H1 (cell line): ENCODE measurements around the gene SLC35E1. TPM values are rescaled to one million over a fixed set of nuclear protein-coding genes. Genes with fewer than 3 reads are reported as not detected.
A peak's percentile ranks its signal among the peaks of the same experiment; 100 is the strongest.

Experiments used
- CTCF ChIA-PET: fragments of 300-600 bp; sonication (Branson Sonifier 250); formaldehyde crosslinking; loops from one replicate; lab custom pipeline; 2021; ENCODE audit not compliant: partially characterized antibody; lab: Charles Lee
- POLR2A ChIA-PET: fragments of 300-600 bp; sonication (Branson Sonifier 250); formaldehyde crosslinking; loops from one replicate; lab custom pipeline; 2021; ENCODE audit warnings: inconsistent platforms; ENCODE audit not compliant: partially characterized antibody; lab: Charles Lee
- DNase-seq, 2 experiments: peaks; one replicate each; pipeline versions ENCODE4 v3.0.0 to v3.0.0-alpha.2; 2010 to 2022; ENCODE audit warnings: low spot score in 2 of 2, low read depth in 1 of 2, mixed read lengths in 1 of 2
- FAIRE-seq: peaks from 2 replicates; lab custom pipeline; 2011; peaks lifted over from hg19 to GRCh38; lab: Jason Lieb, UNC
- H2AFZ ChIP-seq: 2 replicates; pipeline ENCODE4 v1.8.1; 2012; ENCODE audit warnings: low read length, inconsistent platforms
- H2AK5ac ChIP-seq: 2 replicates; pipeline ENCODE4 v1.6.1; 2013; ENCODE audit warnings: low read depth, low read length
- H2BK120ac ChIP-seq: replicated peaks from 2 replicates; pipeline ENCODE3; 2013; ENCODE audit warnings: low read depth, low read length, inconsistent platforms
- H2BK12ac ChIP-seq: 2 replicates; pipeline ENCODE4 v1.6.1; 2013; ENCODE audit warnings: low read depth, low read length
- H2BK15ac ChIP-seq: 2 replicates; pipeline ENCODE4 v1.6.1; 2013; ENCODE audit warnings: low read length
- H2BK20ac ChIP-seq: 2 replicates; pipeline ENCODE4 v1.6.1; 2013; ENCODE audit warnings: low read length
- H2BK5ac ChIP-seq: 2 replicates; pipeline ENCODE4 v1.6.1; 2013; ENCODE audit warnings: low read depth, low read length
- H3K14ac ChIP-seq: 2 replicates; pipeline ENCODE4 v1.6.1; 2013; ENCODE audit warnings: inconsistent platforms; ENCODE audit not compliant: insufficient read length
- H3K18ac ChIP-seq: 2 replicates; pipeline ENCODE4 v1.6.1; 2013; ENCODE audit warnings: low read length; ENCODE audit errors: extremely low read depth
- H3K23ac ChIP-seq: 2 replicates; pipeline ENCODE4 v1.6.1; 2013; ENCODE audit warnings: inconsistent platforms; ENCODE audit not compliant: insufficient read length
- H3K23me2 ChIP-seq: 2 replicates; pipeline ENCODE4 v1.6.1; 2013; ENCODE audit warnings: low read depth, low read length
- H3K27ac ChIP-seq: 2 replicates; pipeline ENCODE4 v1.6.1; 2011; ENCODE audit warnings: low read depth, low read length, inconsistent platforms
- H3K27me3 ChIP-seq, 4 experiments: replicated peaks in 1 of 4; 1 replicate in 1 of 4; 2 replicates in 3 of 4; pipeline versions ENCODE4 v1.6.1 to v1.8.1; 2011 to 2013; ENCODE audit warnings: low read length in 3 of 4, mild to moderate bottlenecking in 3 of 4, inconsistent platforms in 2 of 4, mixed read lengths in 2 of 4, moderate library complexity in 1 of 4; ENCODE audit not compliant: control insufficient read depth in 3 of 4, insufficient read depth in 3 of 4; ENCODE audit errors: extremely low read depth in 1 of 4
- H3K36me3 ChIP-seq, 4 experiments: 2 replicates each; pipeline versions ENCODE4 v1.6.1 to v1.8.1; 2011 to 2013; ENCODE audit warnings: mild to moderate bottlenecking in 4 of 4, low read length in 3 of 4, moderate library complexity in 2 of 4, control low read depth in 1 of 4, inconsistent platforms in 1 of 4; ENCODE audit not compliant: insufficient read depth in 4 of 4, control insufficient read depth in 2 of 4
- H3K4ac ChIP-seq: replicated peaks from 2 replicates; pipeline ENCODE3; 2013; ENCODE audit warnings: low read length, low read depth, mixed read lengths, inconsistent platforms; ENCODE audit not compliant: insufficient read length
- H3K4me1 ChIP-seq, 4 experiments: replicated peaks in 1 of 4; 1 replicate in 1 of 4; 2 replicates in 3 of 4; pipeline versions ENCODE4 v1.6.1 to v1.8.1; 2011 to 2013; ENCODE audit warnings: low read length in 3 of 4, inconsistent platforms in 2 of 4, mixed read lengths in 1 of 4; ENCODE audit not compliant: insufficient read depth in 4 of 4, control insufficient read depth in 3 of 4
- H3K4me2 ChIP-seq, 2 experiments: 2 replicates each; pipeline versions ENCODE4 v1.6.1 to v1.8.1; 2011 to 2013; ENCODE audit warnings: low read depth in 2 of 2, low read length in 2 of 2, control low read depth in 1 of 2, inconsistent platforms in 1 of 2, mild to moderate bottlenecking in 1 of 2; ENCODE audit not compliant: insufficient read depth in 1 of 2
- H3K4me3 ChIP-seq, 4 experiments: fragments of 200-600, 300-600 bp in 1 of 4; sonication (generic), shearing (Covaris generic), sonication (Bioruptor Twin) in 1 of 4; 2 replicates each; pipeline versions ENCODE4 v1.5.1 to v1.8.1; 2011 to 2016; ENCODE audit warnings: low read length in 4 of 4, low read depth in 3 of 4, control low read depth in 2 of 4, inconsistent platforms in 2 of 4, mild to moderate bottlenecking in 2 of 4, mixed read lengths in 1 of 4, moderate library complexity in 1 of 4; ENCODE audit not compliant: insufficient read depth in 2 of 4; ENCODE audit errors: extremely low read depth in 1 of 4
- H3K56ac ChIP-seq: replicated peaks from 2 replicates; pipeline ENCODE3; 2013; ENCODE audit warnings: low read depth, mild to moderate bottlenecking, mixed read lengths, low read length, inconsistent platforms; ENCODE audit not compliant: insufficient read length
- H3K79me1 ChIP-seq: 2 replicates; pipeline ENCODE4 v1.6.1; 2013; ENCODE audit warnings: low read depth, low read length, control low read depth
- H3K79me2 ChIP-seq, 2 experiments: 2 replicates each; pipeline versions ENCODE4 v1.6.1 to v1.8.1; 2012 to 2013; ENCODE audit warnings: low read length in 2 of 2, mild to moderate bottlenecking in 2 of 2, inconsistent platforms in 1 of 2; ENCODE audit not compliant: insufficient read depth in 2 of 2, control insufficient read depth in 1 of 2
- H3K9ac ChIP-seq, 4 experiments: replicated peaks in 1 of 4; 1 replicate in 1 of 4; 2 replicates in 3 of 4; pipeline versions ENCODE4 v1.6.1 to v1.8.1; 2011 to 2013; ENCODE audit warnings: low read depth in 3 of 4, low read length in 3 of 4, control low read depth in 2 of 4, mild to moderate bottlenecking in 2 of 4, moderate library complexity in 2 of 4, inconsistent platforms in 1 of 4; ENCODE audit errors: extremely low read depth in 1 of 4
- H3K9me3 ChIP-seq, 2 experiments: 2 replicates each; pipeline versions ENCODE4 v1.6.1 to v1.8.1; 2012 to 2013; ENCODE audit warnings: mild to moderate bottlenecking in 2 of 2, moderate library complexity in 2 of 2, control low read depth in 1 of 2, inconsistent platforms in 1 of 2, low read depth in 1 of 2, low read length in 1 of 2, mixed read lengths in 1 of 2; ENCODE audit not compliant: insufficient read depth in 2 of 2
- H4K20me1 ChIP-seq, 2 experiments: replicated peaks in 1 of 2; 2 replicates each; pipeline versions ENCODE3 to v1.8.1; 2011 to 2013; ENCODE audit warnings: inconsistent platforms in 2 of 2, low read length in 2 of 2, mild to moderate bottlenecking in 1 of 2; ENCODE audit not compliant: insufficient read depth in 2 of 2, control insufficient read depth in 1 of 2
- H4K5ac ChIP-seq: 2 replicates; pipeline ENCODE4 v1.6.1; 2013; ENCODE audit warnings: low read length, low read depth, mixed read lengths, inconsistent platforms; ENCODE audit not compliant: insufficient read length
- H4K8ac ChIP-seq: 2 replicates; pipeline ENCODE4 v1.8.0; 2013; ENCODE audit warnings: mild to moderate bottlenecking, moderate library complexity, low read length, inconsistent platforms; ENCODE audit not compliant: insufficient read depth; ENCODE audit errors: extremely low read depth
- H4K91ac ChIP-seq: replicated peaks from 2 replicates; pipeline ENCODE3; 2013; ENCODE audit warnings: low read length, mixed read lengths, inconsistent platforms; ENCODE audit not compliant: insufficient read length
- ASH2L ChIP-seq: fragments of 200-600, 300-600 bp; sonication (generic); IDR thresholded peaks from one replicate; pipeline ENCODE4 v1.7.1; 2017; ENCODE audit warnings: low read length
- CHD2 ChIP-seq: IDR thresholded peaks from 2 replicates; pipeline ENCODE4 v1.6.1; 2012; ENCODE audit warnings: low read length, improper control_type of control experiment
- EP300 ChIP-seq, 2 experiments: IDR thresholded peaks; 1 replicate in 1 of 2; 2 replicates in 1 of 2; pipeline ENCODE4 v1.6.1; 2011 to 2012; ENCODE audit warnings: low read depth in 2 of 2, low read length in 2 of 2, mild to moderate bottlenecking in 2 of 2, borderline replicate concordance in 1 of 2, inconsistent platforms in 1 of 2, moderate library complexity in 1 of 2
- NANOG ChIP-seq: IDR thresholded peaks from 2 replicates; pipeline ENCODE4 v1.6.1; 2011; ENCODE audit warnings: low read length, low read depth, mild to moderate bottlenecking, inconsistent platforms; ENCODE audit not compliant: insufficient read depth, poor library complexity, severe bottlenecking
- WGBS, 2 experiments: shearing (Covaris generic) in 1 of 2; methylation state at CpG; one replicate each; pipeline versions ENCODE4 v1.1.6 to v1.1.7; 2013 to 2015; ENCODE audit warnings: low lambda C conversion rate in 2 of 2, mixed read lengths in 2 of 2, inconsistent platforms in 1 of 2, low coverage in 1 of 2, missing lambda C conversion rate in 1 of 2; ENCODE audit not compliant: insufficient replicate concordance in 2 of 2, insufficient coverage in 1 of 2, insufficient read length in 1 of 2; ENCODE audit errors: extremely low coverage in 1 of 2, missing lambda C conversion rate in 1 of 2; 5-methylcytosine and 5-hydroxymethylcytosine counted together
- polyA plus RNA-seq, 7 experiments: library from polyadenylated mRNA; depleted of rRNA in 3 of 7; stranded (reverse) in 5 of 7; unstranded in 2 of 7; fragments of >200 nt in 5 of 7; fragments of 200-250 nt in 2 of 7; gene quantifications; 1 replicate in 5 of 7; 2 replicates in 1 of 7; 4 replicates in 1 of 7; pipeline versions ENCODE4 v1.2.1 to v1.2.3, GENCODE V29; 2011 to 2013; ENCODE audit warnings: missing spikeins in 2 of 7, mixed read lengths in 2 of 7
- total RNA-seq: library from RNA; stranded (reverse); fragmentation: NEBNext Ultra II Directional; extraction: Animal tissue kit (Norgen Biotek cat#: 25700); gene quantifications from 2 replicates; pipeline ENCODE4 v1.2.1, GENCODE V29; 2021
- TF ChIP-seq, protein P1 (sequence below): IDR thresholded peaks from 2 replicates; pipeline ENCODE4 v1.6.1; 2012; ENCODE audit warnings: low read length, inconsistent platforms
- TF ChIP-seq, protein P2 (sequence below): IDR thresholded peaks from 2 replicates; pipeline ENCODE4 v1.6.1; 2011; ENCODE audit warnings: low read length, improper control_type of control experiment
- TF ChIP-seq, protein P3 (sequence below), 3 experiments: IDR thresholded peaks; 1 replicate in 2 of 3; 2 replicates in 1 of 3; pipeline versions ENCODE4 v1.5.1 to v1.6.1; 2011; ENCODE audit warnings: low read length in 3 of 3, mild to moderate bottlenecking in 3 of 3, inconsistent platforms in 2 of 3, low read depth in 1 of 3, moderate library complexity in 1 of 3; ENCODE audit not compliant: insufficient read depth in 1 of 3; ENCODE audit errors: control extremely low read depth in 1 of 3

The SLC35E1 gene
- total and polyA plus RNA-seq, 2 of the 8 experiments (the other 6 are each of a cell fraction or from before 2014, with no cell fraction given), result 26.0 to 31.9 TPM

DNA sequence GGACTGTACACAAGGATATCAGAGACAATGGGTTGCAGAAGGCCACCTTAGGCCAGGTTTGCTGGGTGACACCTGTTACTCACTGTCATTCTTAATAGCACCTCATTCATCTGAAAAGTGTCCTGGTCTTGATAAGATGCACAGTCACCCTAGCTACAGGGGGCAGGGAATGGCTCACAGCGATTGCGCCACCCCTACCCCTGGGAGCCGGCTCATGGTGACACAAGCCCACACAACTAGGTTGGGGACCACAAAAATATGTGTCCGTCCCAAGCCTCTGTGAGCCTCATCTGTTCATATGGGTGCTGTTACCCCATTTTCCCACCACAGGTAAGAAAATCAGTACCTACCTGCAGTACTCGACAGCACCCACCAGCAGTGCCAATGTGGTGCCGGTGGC lies 32.4 kb upstream of the SLC35E1 start:
- Histone ChIP-seq H3K36me3 (no peaks in the 10 kb centered on the region), H3K79me1 (peaks cover 39% of the 10 kb centered on the region), H3K18ac (no peak overlapping the region), H3K79me2 (peaks cover 0 to 83% of the 10 kb centered on the region in 2 experiments; a peak in 2 of 4 replicates), H3K4ac (no peak overlapping the region), H3K23ac (no peak overlapping the region), H3K9ac (no peak overlapping the region), H3K27ac (no peak overlapping the region), H2BK5ac (no peak overlapping the region), H3K23me2 (no peaks in the 10 kb centered on the region), H2BK15ac (no peak overlapping the region), H4K5ac (no peak overlapping the region), H3K9me3 (no peaks in the 10 kb centered on the region), H3K56ac (no peak overlapping the region), H2BK20ac (no peak overlapping the region), H4K20me1 (peaks cover 10 to 36% of the 10 kb centered on the region in 2 experiments), H4K8ac (peak overlapping the region; percentile 1; the same call in 1 of the 2 replicates), H3K14ac (no peak overlapping the region), H2AK5ac (no peak overlapping the region), H3K4me2 (no peak overlapping the region), H4K91ac (no peak overlapping the region), H2BK12ac (no peak overlapping the region), H2BK120ac (no peak overlapping the region), H3K4me3 (no peak overlapping the region), H2AFZ (no peak overlapping the region), H3K27me3 (no peaks in the 10 kb centered on the region), H3K4me1 (no peaks in the 10 kb centered on the region)
- no peak for FAIRE-seq
- WGBS, 2 experiments, result 92% methylated on average over 6 of the region's 6 CpGs; no CpG with 5 or more reads in 1 of the 2 experiments
- POLR2A ChIA-PET, result interaction anchor here (0.8 kb wide), 1 partner anchor 28 kb away, joined by 3 read pairs; no protein-coding TSS in a partner anchor
- no peak for DNase-seq
- CTCF ChIA-PET, result interaction anchor here (0.8 to 1.0 kb wide), 2 partner anchors 23 to 31 kb away, joined by 3 read pairs; no protein-coding TSS in a partner anchor
- TF ChIP-seq NANOG (no peak), EP300 (IDR thresholded peaks at IDR 0.05; ENCODE audit: borderline replicate concordance in 1 of 2, low read depth in 2 of 2, low read length in 2 of 2) (no peak), ASH2L (no peak), CHD2 (no peak)
- TF ChIP-seq, protein P1, sequence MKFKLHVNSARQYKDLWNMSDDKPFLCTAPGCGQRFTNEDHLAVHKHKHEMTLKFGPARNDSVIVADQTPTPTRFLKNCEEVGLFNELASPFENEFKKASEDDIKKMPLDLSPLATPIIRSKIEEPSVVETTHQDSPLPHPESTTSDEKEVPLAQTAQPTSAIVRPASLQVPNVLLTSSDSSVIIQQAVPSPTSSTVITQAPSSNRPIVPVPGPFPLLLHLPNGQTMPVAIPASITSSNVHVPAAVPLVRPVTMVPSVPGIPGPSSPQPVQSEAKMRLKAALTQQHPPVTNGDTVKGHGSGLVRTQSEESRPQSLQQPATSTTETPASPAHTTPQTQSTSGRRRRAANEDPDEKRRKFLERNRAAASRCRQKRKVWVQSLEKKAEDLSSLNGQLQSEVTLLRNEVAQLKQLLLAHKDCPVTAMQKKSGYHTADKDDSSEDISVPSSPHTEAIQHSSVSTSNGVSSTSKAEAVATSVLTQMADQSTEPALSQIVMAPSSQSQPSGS, result no peak
- TF ChIP-seq, protein P2, sequence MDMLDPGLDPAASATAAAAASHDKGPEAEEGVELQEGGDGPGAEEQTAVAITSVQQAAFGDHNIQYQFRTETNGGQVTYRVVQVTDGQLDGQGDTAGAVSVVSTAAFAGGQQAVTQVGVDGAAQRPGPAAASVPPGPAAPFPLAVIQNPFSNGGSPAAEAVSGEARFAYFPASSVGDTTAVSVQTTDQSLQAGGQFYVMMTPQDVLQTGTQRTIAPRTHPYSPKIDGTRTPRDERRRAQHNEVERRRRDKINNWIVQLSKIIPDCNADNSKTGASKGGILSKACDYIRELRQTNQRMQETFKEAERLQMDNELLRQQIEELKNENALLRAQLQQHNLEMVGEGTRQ, result no peak
- TF ChIP-seq, protein P3, sequence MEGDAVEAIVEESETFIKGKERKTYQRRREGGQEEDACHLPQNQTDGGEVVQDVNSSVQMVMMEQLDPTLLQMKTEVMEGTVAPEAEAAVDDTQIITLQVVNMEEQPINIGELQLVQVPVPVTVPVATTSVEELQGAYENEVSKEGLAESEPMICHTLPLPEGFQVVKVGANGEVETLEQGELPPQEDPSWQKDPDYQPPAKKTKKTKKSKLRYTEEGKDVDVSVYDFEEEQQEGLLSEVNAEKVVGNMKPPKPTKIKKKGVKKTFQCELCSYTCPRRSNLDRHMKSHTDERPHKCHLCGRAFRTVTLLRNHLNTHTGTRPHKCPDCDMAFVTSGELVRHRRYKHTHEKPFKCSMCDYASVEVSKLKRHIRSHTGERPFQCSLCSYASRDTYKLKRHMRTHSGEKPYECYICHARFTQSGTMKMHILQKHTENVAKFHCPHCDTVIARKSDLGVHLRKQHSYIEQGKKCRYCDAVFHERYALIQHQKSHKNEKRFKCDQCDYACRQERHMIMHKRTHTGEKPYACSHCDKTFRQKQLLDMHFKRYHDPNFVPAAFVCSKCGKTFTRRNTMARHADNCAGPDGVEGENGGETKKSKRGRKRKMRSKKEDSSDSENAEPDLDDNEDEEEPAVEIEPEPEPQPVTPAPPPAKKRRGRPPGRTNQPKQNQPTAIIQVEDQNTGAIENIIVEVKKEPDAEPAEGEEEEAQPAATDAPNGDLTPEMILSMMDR (IDR thresholded peaks at IDR 0.05; ENCODE audit: control extremely low read depth in 1 of 3, insufficient read depth in 1 of 3, low read depth in 1 of 3, low read length in 3 of 3), result no peak
